Hematopoietic multipotent progenitor cell (in vitro differentiated cells): Measurements from ENCODE around the gene AKR7A2. TPM values are rescaled to one million over a fixed set of nuclear protein-coding genes. Genes with fewer than 3 reads are reported as not detected.
A peak's percentile ranks its signal among the peaks of the same experiment; 100 is the strongest.

Source experiments
- DNase-seq, 3 donors: peaks; one replicate each; pipeline ENCODE4 v3.0.0-alpha.2; 2011 to 2015; ENCODE audit warnings: low read depth in 2 of 3, low spot score in 2 of 3
- total RNA-seq: library from RNA; depleted of rRNA; stranded (reverse); fragments of >200 nt; gene quantifications from one replicate; pipeline ENCODE4 v1.2.3, GENCODE V29; 2012

The AKR7A2 gene
- total RNA-seq, 1 donor = 66.0 TPM

GRCh38 chr1:19343617-19344350 lies 31.8 kb upstream of the AKR7A2 start:
- DNase-seq = no peak

GRCh38 chr1:19342894-19343616 lies 31.1 kb upstream of the AKR7A2 start:
- no peak for DNase-seq

GRCh38 chr1:19342062-19342750 lies 30.3 kb upstream of the AKR7A2 start:
- DNase-seq = no peak

GRCh38 chr1:19341201-19342061 lies 29.5 kb upstream of the AKR7A2 start:
- DNase-seq = peak; percentile 46 to 73 (median 62)

GRCh38 chr1:19340387-19340937 lies 28.5 kb upstream of the AKR7A2 start:
- DNase-seq = no peak

GRCh38 chr1:19339214-19339861 lies 27.4 kb upstream of the AKR7A2 start:
- no peak for DNase-seq

- no peak for DNase-seq
Observed at GRCh38 chr1:19338323-19338762, 26.4 kb upstream of the AKR7A2 start.

- DNase-seq = no peak
Observed at GRCh38 chr1:19337289-19337688, 25.3 kb upstream of the AKR7A2 start.

- no peak for DNase-seq
Observed at GRCh38 chr1:19336543-19336942, 24.6 kb upstream of the AKR7A2 start.

- DNase-seq = no peak
Observed at GRCh38 chr1:19333587-19334354, 21.8 kb upstream of the AKR7A2 start.

GRCh38 chr1:19332832-19333231 lies 20.9 kb upstream of the AKR7A2 start:
- DNase-seq = no peak

GRCh38 chr1:19331262-19331878 lies 19.4 kb upstream of the AKR7A2 start:
- DNase-seq = no peak

GRCh38 chr1:19330449-19331135 lies 18.6 kb upstream of the AKR7A2 start:
- no peak for DNase-seq

GRCh38 chr1:19329611-19330010 lies 17.7 kb upstream of the AKR7A2 start:
- DNase-seq = no peak

- DNase-seq = no peak
Observed at GRCh38 chr1:19329188-19329587, 17.2 kb upstream of the AKR7A2 start.

- DNase-seq = no peak
Observed at GRCh38 chr1:19328486-19328885, 16.5 kb upstream of the AKR7A2 start.

- DNase-seq = no peak
Observed at GRCh38 chr1:19327736-19328135, 15.8 kb upstream of the AKR7A2 start.

- DNase-seq = no peak
Observed at GRCh38 chr1:19327301-19327700, 15.4 kb upstream of the AKR7A2 start.
